ENCODE data around the gene HARS2. TPM values are rescaled to one million over a fixed set of nuclear protein-coding genes. Genes with fewer than 3 reads are reported as not detected.
A peak's percentile ranks its signal among the peaks of the same experiment; 100 is the strongest.

Gene HARS2, protein sequence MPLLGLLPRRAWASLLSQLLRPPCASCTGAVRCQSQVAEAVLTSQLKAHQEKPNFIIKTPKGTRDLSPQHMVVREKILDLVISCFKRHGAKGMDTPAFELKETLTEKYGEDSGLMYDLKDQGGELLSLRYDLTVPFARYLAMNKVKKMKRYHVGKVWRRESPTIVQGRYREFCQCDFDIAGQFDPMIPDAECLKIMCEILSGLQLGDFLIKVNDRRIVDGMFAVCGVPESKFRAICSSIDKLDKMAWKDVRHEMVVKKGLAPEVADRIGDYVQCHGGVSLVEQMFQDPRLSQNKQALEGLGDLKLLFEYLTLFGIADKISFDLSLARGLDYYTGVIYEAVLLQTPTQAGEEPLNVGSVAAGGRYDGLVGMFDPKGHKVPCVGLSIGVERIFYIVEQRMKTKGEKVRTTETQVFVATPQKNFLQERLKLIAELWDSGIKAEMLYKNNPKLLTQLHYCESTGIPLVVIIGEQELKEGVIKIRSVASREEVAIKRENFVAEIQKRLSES
- total RNA-seq = 27.6 TPM
- polyA plus RNA-seq (ENCODE audit: insufficient read depth, low read depth, low replicate concordance) = 26.7 TPM
- long read RNA-seq, donor 1, partial matches to known transcripts = 6 of 6 reads
- long read RNA-seq, donor 1, other reads (novel, unspliced or antisense) = 0 of 6 reads
- long read RNA-seq, donor 2, transcript HARS2-201 (13 exons, 2,510 nt) = major isoform, 6 of 6 reads
- long read RNA-seq, donor 2, partial matches to known transcripts = 0 of 6 reads
- long read RNA-seq, donor 2, other reads (novel, unspliced or antisense) = 0 of 6 reads
- long read RNA-seq, donor 3, partial matches to known transcripts = 0 of 3 reads
- long read RNA-seq, donor 3, other reads (novel, unspliced or antisense) = 0 of 3 reads
- long read RNA-seq, donor 4, partial matches to known transcripts = 0 of 4 reads
- long read RNA-seq, donor 4, other reads (novel, unspliced or antisense) = 0 of 4 reads
- long read RNA-seq, donor 5, partial matches to known transcripts = 0 of 1 reads
- long read RNA-seq, donor 5, other reads (novel, unspliced or antisense) = 0 of 1 reads
- long read RNA-seq, donor 6, partial matches to known transcripts = 12 of 15 reads
- long read RNA-seq, donor 6, other reads (novel, unspliced or antisense) = 0 of 15 reads
- long read RNA-seq, donor 7, transcript HARS2-201 (13 exons, 2,510 nt) = major isoform, 14 of 31 reads
- long read RNA-seq, donor 7, partial matches to known transcripts = 5 of 31 reads
- long read RNA-seq, donor 7, other reads (novel, unspliced or antisense) = 12 of 31 reads
- long read RNA-seq, donor 8, partial matches to known transcripts = 44 of 48 reads
- long read RNA-seq, donor 8, other reads (novel, unspliced or antisense) = 0 of 48 reads
- long read RNA-seq, donor 9 = 0 reads
- long read RNA-seq, donor 10, partial matches to known transcripts = 14 of 19 reads
- long read RNA-seq, donor 10, other reads (novel, unspliced or antisense) = 0 of 19 reads

DNA sequence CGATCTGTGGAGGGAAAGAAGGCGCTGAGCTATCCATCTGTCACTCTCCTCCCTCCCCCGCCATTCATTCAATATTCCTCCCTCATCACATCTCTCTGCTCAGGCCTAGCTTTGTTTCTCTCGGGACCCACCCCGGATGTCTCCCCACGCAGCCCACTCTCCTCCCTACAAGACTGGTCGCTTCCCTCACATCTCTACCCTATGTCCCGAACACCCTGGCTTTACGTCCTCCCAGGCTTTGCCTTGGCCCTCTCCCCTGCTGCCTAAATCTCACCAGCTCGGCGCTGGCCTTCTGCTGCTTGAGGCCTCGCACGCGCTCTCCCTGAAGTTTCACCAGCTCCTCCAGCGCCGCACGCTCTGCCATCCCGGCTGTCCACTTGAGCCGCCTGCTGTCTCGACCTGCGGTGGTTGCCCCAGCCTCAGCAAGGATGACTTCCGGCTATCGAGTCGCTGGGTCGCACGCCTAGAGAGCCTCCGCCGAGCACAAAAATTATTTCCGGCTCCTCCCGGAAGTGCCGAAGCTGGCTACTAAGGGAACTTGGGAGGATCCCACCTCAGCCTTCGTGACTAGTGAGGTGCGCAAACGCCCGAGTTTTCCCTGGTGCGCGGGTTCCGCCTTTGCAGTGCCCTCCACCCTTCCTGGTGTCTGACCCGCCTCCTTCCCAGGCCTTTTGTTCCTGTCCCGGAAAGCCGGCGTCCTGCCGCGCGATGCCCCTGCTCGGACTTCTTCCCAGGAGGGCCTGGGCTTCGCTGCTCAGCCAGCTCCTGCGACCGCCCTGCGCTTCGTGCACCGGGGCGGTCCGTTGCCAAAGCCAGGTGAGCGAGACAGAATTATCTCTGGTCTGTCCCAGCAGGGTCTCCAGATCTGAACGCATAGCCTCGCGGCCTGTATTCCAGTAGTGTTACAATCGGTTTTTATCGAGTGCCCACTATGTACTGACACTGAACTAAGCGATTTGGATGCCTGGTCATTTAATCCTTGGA is at the start of gene HARS2, which contains the start of gene HARS1:
Gene HARS2, plus strand, starts transcription at position 515 of the 984 bp plus-strand sequence. Its CDS starts 194 bp downstream, at position 709.
Gene HARS1, minus strand, starts transcription at position 430 of the 984 bp plus-strand sequence. Its CDS starts 66 bp downstream, at position 364.
- intact Hi-C loops (cut with DNase I) = no loop called here
- H3K4me3 ChIP-seq (ENCODE audit: low read length in 3 of 3) = peak within 1 kb of the TSS; percentile 76 to 98 (median 88)
- TF ChIP-seq, protein P1, sequence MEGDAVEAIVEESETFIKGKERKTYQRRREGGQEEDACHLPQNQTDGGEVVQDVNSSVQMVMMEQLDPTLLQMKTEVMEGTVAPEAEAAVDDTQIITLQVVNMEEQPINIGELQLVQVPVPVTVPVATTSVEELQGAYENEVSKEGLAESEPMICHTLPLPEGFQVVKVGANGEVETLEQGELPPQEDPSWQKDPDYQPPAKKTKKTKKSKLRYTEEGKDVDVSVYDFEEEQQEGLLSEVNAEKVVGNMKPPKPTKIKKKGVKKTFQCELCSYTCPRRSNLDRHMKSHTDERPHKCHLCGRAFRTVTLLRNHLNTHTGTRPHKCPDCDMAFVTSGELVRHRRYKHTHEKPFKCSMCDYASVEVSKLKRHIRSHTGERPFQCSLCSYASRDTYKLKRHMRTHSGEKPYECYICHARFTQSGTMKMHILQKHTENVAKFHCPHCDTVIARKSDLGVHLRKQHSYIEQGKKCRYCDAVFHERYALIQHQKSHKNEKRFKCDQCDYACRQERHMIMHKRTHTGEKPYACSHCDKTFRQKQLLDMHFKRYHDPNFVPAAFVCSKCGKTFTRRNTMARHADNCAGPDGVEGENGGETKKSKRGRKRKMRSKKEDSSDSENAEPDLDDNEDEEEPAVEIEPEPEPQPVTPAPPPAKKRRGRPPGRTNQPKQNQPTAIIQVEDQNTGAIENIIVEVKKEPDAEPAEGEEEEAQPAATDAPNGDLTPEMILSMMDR (IDR thresholded peaks at IDR 0.05; ENCODE audit: borderline replicate concordance, extremely low read depth, insufficient read depth) = no peak
- no peaks in the 10 kb centered on the region for H3K9me3 ChIP-seq (ENCODE audit: control insufficient read depth in 2 of 3, insufficient read depth in 1 of 3, low read length in 3 of 3)
- peak; percentile 15 for FAIRE-seq
- peak within 1 kb of the TSS; percentile 66 to 93 (median 91) for H3K9ac ChIP-seq (ENCODE audit: low read length in 3 of 3)
- peak within 1 kb of the TSS; percentile 71 for H3K27ac ChIP-seq (ENCODE audit: low read depth in 2 of 2, low read length in 2 of 2)
- no peaks in the 10 kb centered on the region for H3K27me3 ChIP-seq (ENCODE audit: control insufficient read depth, insufficient read depth, low read length)
- peak; percentile 93 to 97 (median 96) for DNase-seq
- peaks cover 7 to 23% (median 21%) of the 10 kb centered on the region in 3 donors for H3K36me3 ChIP-seq (ENCODE audit: control insufficient read depth in 2 of 3, insufficient read depth in 3 of 3, low read length in 3 of 3)
- peaks cover 3 to 12% (median 10%) of the 10 kb centered on the region in 3 donors for H3K4me1 ChIP-seq (ENCODE audit: control insufficient read depth in 2 of 3, insufficient read depth in 2 of 3, low read depth in 1 of 3, low read length in 3 of 3)

DNA sequence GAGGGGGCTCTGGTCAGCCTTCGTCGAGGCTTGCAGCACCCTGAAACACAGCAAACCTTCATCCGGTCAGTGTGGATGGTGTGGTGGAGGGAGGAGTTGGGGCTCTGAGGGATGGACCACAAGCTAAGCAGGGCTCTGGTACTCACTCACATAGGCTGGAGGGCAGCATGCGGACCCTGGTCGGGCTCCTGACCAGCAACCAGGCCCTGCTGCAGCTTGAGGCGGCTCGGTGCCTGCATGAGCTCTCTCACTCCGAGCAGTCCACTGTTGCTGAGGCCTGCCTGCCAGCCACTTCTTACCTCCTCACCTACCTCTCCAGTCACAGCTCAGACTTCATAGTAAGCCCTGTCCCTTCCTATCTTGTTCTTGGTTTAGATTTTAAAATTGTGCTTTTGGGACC is 49.5 kb upstream of the HARS2 start:
- Histone ChIP-seq H3K27ac (ENCODE audit: low read depth in 2 of 2, low read length in 2 of 2) (no peak overlapping the region), H3K4me3 (ENCODE audit: low read length in 3 of 3) (no peak overlapping the region), H3K9ac (ENCODE audit: low read length in 3 of 3) (no peak overlapping the region), H3K27me3 (ENCODE audit: control insufficient read depth, insufficient read depth, low read length) (no peaks in the 10 kb centered on the region), H3K4me1 (ENCODE audit: control insufficient read depth in 2 of 3, insufficient read depth in 2 of 3, low read depth in 1 of 3, low read length in 3 of 3) (peaks cover 4 to 13% (median 5%) of the 10 kb centered on the region in 3 donors), H3K36me3 (ENCODE audit: control insufficient read depth in 2 of 3, insufficient read depth in 3 of 3, low read length in 3 of 3) (peaks cover 0 to 15% (median 13%) of the 10 kb centered on the region in 3 donors), H3K9me3 (ENCODE audit: control insufficient read depth in 2 of 3, insufficient read depth in 1 of 3, low read length in 3 of 3) (no peaks in the 10 kb centered on the region)
- TF ChIP-seq, protein P1 (IDR thresholded peaks at IDR 0.05; ENCODE audit: borderline replicate concordance, extremely low read depth, insufficient read depth) = no peak
- DNase-seq = no peak
- intact Hi-C loops (cut with DNase I) = loop anchor here (10.0 kb wide), 1 partner anchor 97 kb away; the partner anchor contains the start of gene EIF4EBP3
- no peak for FAIRE-seq
